ENCODE data around the gene FASTKD2.

FASTKD2 gene

GRCh38 chr2:206820807-206821206, 55.4 kb downstream of the FASTKD2 start:
- TF ChIP-seq ZFX (IDR thresholded peaks at IDR 0.05; ENCODE audit: borderline replicate concordance): no peak
- no peak for TF ChIP-seq CTCF (IDR thresholded peaks at IDR 0.05)
- no peak overlapping the region for H3K27ac ChIP-seq

GRCh38 chr2:206823178-206823577, 57.8 kb downstream of the FASTKD2 start:
- peak overlapping the region; percentile 73 for H3K27ac ChIP-seq
- TF ChIP-seq CTCF (IDR thresholded peaks at IDR 0.05): no peak

GRCh38 chr2:206824087-206824618, 58.7 kb downstream of the FASTKD2 start:
- TF ChIP-seq CTCF (IDR thresholded peaks at IDR 0.05) (no peak), ZFX (IDR thresholded peaks at IDR 0.05; ENCODE audit: borderline replicate concordance) (no peak)
- peak overlapping the region; percentile 73 for H3K27ac ChIP-seq

GRCh38 chr2:206824993-206825392, 59.6 kb downstream of the FASTKD2 start:
- no peak overlapping the region for H3K27ac ChIP-seq
- no peak for TF ChIP-seq CTCF (IDR thresholded peaks at IDR 0.05)
- TF ChIP-seq ZFX (IDR thresholded peaks at IDR 0.05; ENCODE audit: borderline replicate concordance): no peak

GRCh38 chr2:206831442-206831995, 66.1 kb downstream of the FASTKD2 start:
- TF ChIP-seq CTCF (IDR thresholded peaks at IDR 0.05): no peak
- TF ChIP-seq ZFX (IDR thresholded peaks at IDR 0.05; ENCODE audit: borderline replicate concordance): no peak
- no peak overlapping the region for H3K27ac ChIP-seq

- no peak overlapping the region for H3K27ac ChIP-seq
- TF ChIP-seq ZFX (IDR thresholded peaks at IDR 0.05; ENCODE audit: borderline replicate concordance) (no peak), CTCF (IDR thresholded peaks at IDR 0.05) (no peak)
Measured at GRCh38 chr2:206832873-206833272, 67.5 kb downstream of the FASTKD2 start.

- H3K27ac ChIP-seq: no peak overlapping the region
- no peak for TF ChIP-seq ZFX (IDR thresholded peaks at IDR 0.05; ENCODE audit: borderline replicate concordance)
- no peak for TF ChIP-seq CTCF (IDR thresholded peaks at IDR 0.05)
Measured at GRCh38 chr2:206833291-206833690, 67.9 kb downstream of the FASTKD2 start.

All from 22Rv1 (cell line).